Kidney (tissue), 14 donors: Measurements from ENCODE around the gene LAMA5. TPM values are rescaled to one million over a fixed set of nuclear protein-coding genes. Genes with fewer than 3 reads are reported as not detected.

ENCODE experiments used
- DNase-seq, 5 donors: peaks; one replicate each; pipeline ENCODE4 v3.0.0-alpha.2; 2013 to 2020
- FAIRE-seq: peaks from 2 replicates; lab custom pipeline; 2012; peaks lifted over from hg19 to GRCh38; lab: Jason Lieb, UNC
- H3K27ac ChIP-seq, 2 donors: one replicate each; pipeline ENCODE4 v1.7.0; 2013; ENCODE audit warnings: low read depth in 2 of 2, low read length in 2 of 2, inconsistent platforms in 1 of 2
- H3K27me3 ChIP-seq: one replicate; pipeline ENCODE4 v1.7.1; 2013; ENCODE audit warnings: low read length, inconsistent platforms; ENCODE audit not compliant: control insufficient read depth, insufficient read depth
- H3K36me3 ChIP-seq, 3 donors: one replicate each; pipeline versions ENCODE4 v1.7.0 to v1.7.1; 2013; ENCODE audit warnings: low read length in 3 of 3, control low read depth in 1 of 3, inconsistent platforms in 1 of 3; ENCODE audit not compliant: insufficient read depth in 3 of 3, control insufficient read depth in 2 of 3
- H3K4me1 ChIP-seq, 3 donors: one replicate each; pipeline versions ENCODE4 v1.7.0 to v1.7.1; 2013; ENCODE audit warnings: low read length in 3 of 3, inconsistent platforms in 1 of 3, low read depth in 1 of 3; ENCODE audit not compliant: control insufficient read depth in 2 of 3, insufficient read depth in 2 of 3
- H3K4me3 ChIP-seq, 3 donors: one replicate each; pipeline versions ENCODE4 v1.7.0 to v1.8.1; 2013; ENCODE audit warnings: low read length in 3 of 3, control low read depth in 1 of 3, inconsistent platforms in 1 of 3
- H3K9ac ChIP-seq, 3 donors: one replicate each; pipeline versions ENCODE4 v1.7.0 to v1.7.1; 2013; ENCODE audit warnings: low read length in 3 of 3, control low read depth in 1 of 3, inconsistent platforms in 1 of 3
- H3K9me3 ChIP-seq, 3 donors: one replicate each; pipeline versions ENCODE4 v1.7.0 to v1.7.1; 2013; ENCODE audit warnings: low read length in 3 of 3, control low read depth in 1 of 3, inconsistent platforms in 1 of 3; ENCODE audit not compliant: control insufficient read depth in 2 of 3, insufficient read depth in 1 of 3
- intact Hi-C: fragments of 100-400 bp; cut with DNase I; formaldehyde crosslinking; loops from one replicate; pipeline ENCODE4 v1.11.1; 2022
- polyA plus RNA-seq: library from polyadenylated mRNA; stranded (reverse); fragments of 350-450 nt; fragmentation: Illumina TruSeq; extraction: RNeasy Lipid Tissue Mini Kit (QIAGEN cat#74804); gene quantifications from one replicate; pipeline ENCODE4 v1.2.3, GENCODE V29; 2014; ENCODE audit warnings: low read depth, low replicate concordance; ENCODE audit not compliant: insufficient read depth
- total RNA-seq: library from RNA; stranded (reverse); fragmentation: NEBNext Ultra II Directional; extraction: Animal tissue kit (Norgen Biotek cat#: 25700); gene quantifications from one replicate; pipeline ENCODE4 v1.2.1, GENCODE V29; 2021
- TF ChIP-seq, protein P1 (sequence below): IDR thresholded peaks from 3 replicates; pipeline ENCODE4 v1.5.1; 2012; ENCODE audit warnings: mild to moderate bottlenecking, moderate library complexity, borderline replicate concordance; ENCODE audit not compliant: insufficient read depth; ENCODE audit errors: extremely low read depth
- donor health status: control.
- donor health status: control.
- donor health status: control.
- donor health status: control.
- donor health status: control.
- donor health status: DM: yes; HTN: yes; CAD: no.
- donor health status: Normal renal cell carcinoma (clear cell type).

The LAMA5 gene
- total and polyA plus RNA-seq, 2 donors from 2014 or later: 94.0 to 342 TPM

DNA sequence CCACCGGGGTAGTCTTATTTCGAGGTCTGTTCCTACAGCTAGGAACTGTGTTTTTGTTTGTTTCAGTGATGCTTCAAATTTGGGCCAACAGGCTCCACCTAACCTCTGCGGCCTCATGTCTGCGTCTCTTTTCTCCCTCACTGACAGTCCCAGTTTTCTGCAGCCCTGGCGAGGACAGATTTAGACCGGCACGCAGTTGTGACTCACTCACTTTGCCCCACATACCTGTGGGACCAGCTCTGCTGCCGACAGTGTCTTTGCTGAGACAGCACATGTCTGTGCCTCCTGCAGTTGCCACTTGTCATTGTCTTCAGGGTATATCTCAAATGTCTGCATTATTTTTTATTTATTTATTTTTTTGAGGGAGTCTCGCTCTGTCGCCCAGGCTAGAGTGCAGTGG, 99.6 kb downstream of the LAMA5 start:
- H3K4me1 ChIP-seq: no peaks in the 10 kb centered on the region
- FAIRE-seq (no peak), DNase-seq (no peak)
- H3K9me3 ChIP-seq: no peaks in the 10 kb centered on the region
- H3K27me3 ChIP-seq: no peaks in the 10 kb centered on the region
- TF ChIP-seq, protein P1, sequence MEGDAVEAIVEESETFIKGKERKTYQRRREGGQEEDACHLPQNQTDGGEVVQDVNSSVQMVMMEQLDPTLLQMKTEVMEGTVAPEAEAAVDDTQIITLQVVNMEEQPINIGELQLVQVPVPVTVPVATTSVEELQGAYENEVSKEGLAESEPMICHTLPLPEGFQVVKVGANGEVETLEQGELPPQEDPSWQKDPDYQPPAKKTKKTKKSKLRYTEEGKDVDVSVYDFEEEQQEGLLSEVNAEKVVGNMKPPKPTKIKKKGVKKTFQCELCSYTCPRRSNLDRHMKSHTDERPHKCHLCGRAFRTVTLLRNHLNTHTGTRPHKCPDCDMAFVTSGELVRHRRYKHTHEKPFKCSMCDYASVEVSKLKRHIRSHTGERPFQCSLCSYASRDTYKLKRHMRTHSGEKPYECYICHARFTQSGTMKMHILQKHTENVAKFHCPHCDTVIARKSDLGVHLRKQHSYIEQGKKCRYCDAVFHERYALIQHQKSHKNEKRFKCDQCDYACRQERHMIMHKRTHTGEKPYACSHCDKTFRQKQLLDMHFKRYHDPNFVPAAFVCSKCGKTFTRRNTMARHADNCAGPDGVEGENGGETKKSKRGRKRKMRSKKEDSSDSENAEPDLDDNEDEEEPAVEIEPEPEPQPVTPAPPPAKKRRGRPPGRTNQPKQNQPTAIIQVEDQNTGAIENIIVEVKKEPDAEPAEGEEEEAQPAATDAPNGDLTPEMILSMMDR: no peak
- no peak overlapping the region for H3K27ac ChIP-seq
- H3K36me3 ChIP-seq: peaks cover 3 to 20% (median 15%) of the 10 kb centered on the region in 3 donors
- H3K9ac ChIP-seq: no peak overlapping the region
- intact Hi-C loops: no loop called here
- H3K4me3 ChIP-seq: no peak overlapping the region

DNA sequence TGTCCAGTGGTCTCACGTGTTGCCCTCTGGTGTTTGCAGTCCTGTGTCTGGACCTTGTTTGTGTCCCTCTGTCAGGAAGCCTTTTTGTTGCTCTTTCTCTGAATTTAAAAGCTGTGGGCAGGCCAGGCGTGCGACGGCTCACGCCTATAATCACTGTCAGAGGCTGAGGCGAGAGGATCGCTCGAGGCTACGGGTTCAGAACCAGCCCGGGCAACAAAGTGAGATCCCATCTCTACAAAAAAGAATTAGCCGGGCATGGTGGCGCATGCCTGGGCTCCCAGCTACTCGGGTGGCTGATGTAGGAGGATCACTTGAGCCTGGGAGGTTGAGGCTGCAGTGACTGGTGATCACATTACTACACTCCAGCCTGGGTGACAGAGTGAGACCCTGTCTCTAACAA, 100.3 kb downstream of the LAMA5 start:
- no peak for FAIRE-seq
- Histone ChIP-seq H3K4me1 (no peaks in the 10 kb centered on the region), H3K4me3 (no peak overlapping the region), H3K27ac (no peak overlapping the region), H3K9me3 (no peaks in the 10 kb centered on the region), H3K36me3 (peaks cover 3 to 19% (median 12%) of the 10 kb centered on the region in 3 donors), H3K9ac (no peak overlapping the region), H3K27me3 (no peaks in the 10 kb centered on the region)
- DNase-seq: no peak
- intact Hi-C loops: no loop called here
- TF ChIP-seq, protein P1: no peak

DNA sequence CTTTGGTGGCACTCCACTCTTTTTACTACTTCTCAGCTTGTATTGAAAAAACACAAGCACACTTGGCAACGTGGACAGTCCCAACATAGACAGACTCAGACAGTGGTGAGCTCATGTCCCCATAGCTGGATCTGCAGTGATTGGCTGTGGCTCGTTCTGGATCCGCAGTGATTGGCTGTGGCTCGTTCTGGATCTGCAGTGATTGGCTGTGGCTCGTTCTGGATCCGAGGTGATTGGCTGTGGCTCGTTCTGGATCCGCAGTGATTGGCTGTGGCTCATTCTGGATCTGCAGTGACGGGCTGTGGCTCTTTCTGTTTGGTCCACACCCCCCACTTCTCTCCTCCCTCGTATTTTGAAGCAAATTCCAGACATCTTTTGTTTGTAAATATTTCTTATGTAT, 100.8 kb downstream of the LAMA5 start:
- TF ChIP-seq, protein P1: no peak
- Histone ChIP-seq H3K36me3 (peaks cover 3 to 19% (median 12%) of the 10 kb centered on the region in 3 donors), H3K9ac (no peak overlapping the region), H3K27ac (no peak overlapping the region), H3K27me3 (no peaks in the 10 kb centered on the region), H3K4me1 (no peaks in the 10 kb centered on the region), H3K4me3 (no peak overlapping the region), H3K9me3 (no peaks in the 10 kb centered on the region)
- no peak for FAIRE-seq
- no peak for DNase-seq
- intact Hi-C loops: no loop called here

DNA sequence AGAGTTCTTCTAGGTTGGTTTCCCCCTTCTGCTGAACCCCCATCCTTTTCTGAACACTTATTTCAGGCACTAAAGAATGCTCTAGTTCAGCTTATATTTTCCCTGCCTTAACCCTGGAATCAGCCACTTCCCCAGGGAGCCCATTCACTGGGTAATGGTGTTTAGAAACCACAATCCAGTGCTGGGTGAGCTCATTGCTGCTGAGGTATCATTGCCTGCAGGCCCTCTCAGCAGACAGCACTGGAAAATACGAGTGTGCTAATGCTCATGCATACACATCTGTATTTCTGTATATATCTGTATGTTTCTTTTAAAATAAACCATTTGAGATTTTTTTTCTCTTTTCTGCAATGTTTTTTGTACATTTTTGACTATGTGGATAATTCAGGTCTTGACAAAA, 101.7 kb downstream of the LAMA5 start:
- Histone ChIP-seq H3K4me3 (no peak overlapping the region), H3K9ac (no peak overlapping the region), H3K27me3 (no peaks in the 10 kb centered on the region), H3K27ac (no peak overlapping the region), H3K36me3 (peaks cover 3 to 24% (median 12%) of the 10 kb centered on the region in 3 donors), H3K9me3 (no peaks in the 10 kb centered on the region), H3K4me1 (no peaks in the 10 kb centered on the region)
- DNase-seq (no peak), FAIRE-seq (no peak)
- TF ChIP-seq, protein P1: no peak
- intact Hi-C loops: no loop called here
